Thymus (tissue), 11 donors: ENCODE measurements around the gene ELOVL3. TPM values are rescaled to one million over a fixed set of nuclear protein-coding genes. Genes with fewer than 3 reads are reported as not detected.

Source experiments
- DNase-seq, 9 donors: peaks; one replicate each; pipeline ENCODE4 v3.0.0-alpha.2; 2013; ENCODE audit warnings: low spot score in 9 of 9, low read depth in 6 of 9, missing footprints in 1 of 9
- H3K27ac ChIP-seq, 2 donors: one replicate each; pipeline ENCODE4 v1.5.1; 2013; ENCODE audit warnings: control low read depth in 1 of 2, low read depth in 1 of 2, low read length in 1 of 2, mild to moderate bottlenecking in 1 of 2, moderate library complexity in 1 of 2
- H3K27me3 ChIP-seq, 2 donors: one replicate each; pipeline ENCODE4 v1.5.1; 2013; ENCODE audit warnings: low read length in 1 of 2; ENCODE audit not compliant: control insufficient read depth in 2 of 2, insufficient read depth in 1 of 2
- H3K36me3 ChIP-seq, 2 donors: one replicate each; pipeline ENCODE4 v1.5.1; 2013; ENCODE audit warnings: low read length in 1 of 2, mild to moderate bottlenecking in 1 of 2, moderate library complexity in 1 of 2; ENCODE audit not compliant: control insufficient read depth in 2 of 2, insufficient read depth in 2 of 2
- H3K4me1 ChIP-seq, 2 donors: one replicate each; pipeline ENCODE4 v1.5.1; 2013; ENCODE audit warnings: low read length in 2 of 2; ENCODE audit not compliant: control insufficient read depth in 2 of 2, insufficient read depth in 2 of 2
- H3K4me3 ChIP-seq, 2 donors: one replicate each; pipeline ENCODE4 v1.5.1; 2013; ENCODE audit warnings: low read length in 2 of 2, control low read depth in 1 of 2, mild to moderate bottlenecking in 1 of 2
- H3K9me3 ChIP-seq, 2 donors: one replicate each; pipeline ENCODE4 v1.5.1; 2013; ENCODE audit warnings: low read length in 1 of 2, mild to moderate bottlenecking in 1 of 2; ENCODE audit not compliant: control insufficient read depth in 2 of 2, insufficient read depth in 1 of 2
- polyA plus RNA-seq: library from polyadenylated mRNA; stranded (reverse); fragments of 200-250 nt; gene quantifications from one replicate; pipeline ENCODE4 v1.2.3, GENCODE V29; 2013
- total RNA-seq: library from RNA; stranded (reverse); fragments of 120-200 nt; gene quantifications from one replicate; pipeline ENCODE4 v1.2.4, GENCODE V29; 2013
- donor health status: healthy.

Gene ELOVL3
- total and polyA plus RNA-seq, 2 donors: 0.19 to 0.48 TPM

DNA sequence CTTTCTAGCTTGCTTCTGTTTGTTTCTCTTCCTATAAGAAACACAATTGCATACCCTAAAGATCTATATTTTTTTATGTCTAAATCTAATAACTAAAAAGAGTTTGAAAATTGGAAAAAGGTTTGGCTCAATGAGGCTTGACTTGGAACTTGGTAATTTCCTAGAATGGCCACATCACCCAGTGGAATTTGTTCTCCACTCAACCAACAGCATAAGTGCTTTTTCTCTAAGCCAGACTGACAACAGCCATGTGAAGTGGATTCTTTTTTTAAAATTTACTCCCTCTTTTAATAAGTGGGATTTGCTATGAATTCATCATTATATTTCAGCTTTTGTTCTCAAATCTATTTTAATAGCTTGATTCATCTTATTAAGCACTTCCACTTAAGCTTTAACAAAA is 53.0 kb downstream of the ELOVL3 start:
- Histone ChIP-seq H3K27ac (no peak overlapping the region), H3K4me1 (peaks cover 4 to 8% of the 10 kb centered on the region in 2 donors), H3K9me3 (no peaks in the 10 kb centered on the region), H3K36me3 (peaks cover 9 to 11% of the 10 kb centered on the region in 2 donors), H3K27me3 (no peaks in the 10 kb centered on the region), H3K4me3 (no peak overlapping the region)
- no peak for DNase-seq

Other genes starting within 250 kb of the ELOVL3 start
- 8.7 TPM for gene ARMH3, start 170.1 kb upstream of the ELOVL3 start, total RNA-seq
- 18.2 TPM for gene ARMH3, start 170.1 kb upstream of the ELOVL3 start, polyA plus RNA-seq
- 15.3 TPM for gene HPS6, start 160.9 kb upstream of the ELOVL3 start, total RNA-seq
- 8.7 TPM for gene HPS6, start 160.9 kb upstream of the ELOVL3 start, polyA plus RNA-seq
- 52.0 TPM for gene LDB1, start 105.9 kb upstream of the ELOVL3 start, total RNA-seq
- 42.7 TPM for gene LDB1, start 105.9 kb upstream of the ELOVL3 start, polyA plus RNA-seq
- gene PPRC1, start 93.3 kb upstream of the ELOVL3 start, total RNA-seq: 7.6 TPM
- gene PPRC1, start 93.3 kb upstream of the ELOVL3 start, polyA plus RNA-seq: 19.3 TPM
- gene NOLC1, start 73.9 kb upstream of the ELOVL3 start, total RNA-seq: 64.9 TPM
- 42.5 TPM for gene NOLC1, start 73.9 kb upstream of the ELOVL3 start, polyA plus RNA-seq
- 0.05 TPM for gene PITX3, start 15.2 kb downstream of the ELOVL3 start, total RNA-seq
- 0.02 TPM for gene PITX3, start 15.2 kb downstream of the ELOVL3 start, polyA plus RNA-seq
- 9.6 TPM for gene GBF1, start 19.2 kb downstream of the ELOVL3 start, total RNA-seq
- 11.1 TPM for gene GBF1, start 19.2 kb downstream of the ELOVL3 start, polyA plus RNA-seq
- 35.6 TPM for gene NFKB2, start 169.4 kb downstream of the ELOVL3 start, total RNA-seq
- 37.8 TPM for gene NFKB2, start 169.4 kb downstream of the ELOVL3 start, polyA plus RNA-seq
- gene PSD, start 192.5 kb downstream of the ELOVL3 start, total RNA-seq: 4.6 TPM
- gene PSD, start 192.5 kb downstream of the ELOVL3 start, polyA plus RNA-seq: 3.8 TPM
- gene FBXL15, start 194.5 kb downstream of the ELOVL3 start, total RNA-seq: 7.8 TPM
- gene FBXL15, start 194.5 kb downstream of the ELOVL3 start, polyA plus RNA-seq: 12.0 TPM
- 40.5 TPM for gene CUEDC2, start 206.3 kb downstream of the ELOVL3 start, total RNA-seq
- gene CUEDC2, start 206.3 kb downstream of the ELOVL3 start, polyA plus RNA-seq: 52.4 TPM
- 0.19 TPM for gene C10orf95, start 225.2 kb downstream of the ELOVL3 start, total RNA-seq
- gene C10orf95, start 225.2 kb downstream of the ELOVL3 start, polyA plus RNA-seq: 0.46 TPM